H1 (cell line): ENCODE results near the gene MILR1. TPM values are rescaled to one million over a fixed set of nuclear protein-coding genes. Genes with fewer than 3 reads are reported as not detected.

Experiments
- CTCF ChIA-PET: fragments of 300-600 bp; sonication (Branson Sonifier 250); formaldehyde crosslinking; loops from one replicate; lab custom pipeline; 2021; ENCODE audit not compliant: partially characterized antibody; lab: Charles Lee
- POLR2A ChIA-PET: fragments of 300-600 bp; sonication (Branson Sonifier 250); formaldehyde crosslinking; loops from one replicate; lab custom pipeline; 2021; ENCODE audit warnings: inconsistent platforms; ENCODE audit not compliant: partially characterized antibody; lab: Charles Lee
- DNase-seq, 2 experiments: peaks; one replicate each; pipeline versions ENCODE4 v3.0.0 to v3.0.0-alpha.2; 2010 to 2022; ENCODE audit warnings: low spot score in 2 of 2, low read depth in 1 of 2, mixed read lengths in 1 of 2
- FAIRE-seq: peaks from 2 replicates; lab custom pipeline; 2011; peaks lifted over from hg19 to GRCh38; lab: Jason Lieb, UNC
- H2AFZ ChIP-seq: 2 replicates; pipeline ENCODE4 v1.8.1; 2012; ENCODE audit warnings: low read length, inconsistent platforms
- H2AK5ac ChIP-seq: 2 replicates; pipeline ENCODE4 v1.6.1; 2013; ENCODE audit warnings: low read depth, low read length
- H2BK120ac ChIP-seq: replicated peaks from 2 replicates; pipeline ENCODE3; 2013; ENCODE audit warnings: low read depth, low read length, inconsistent platforms
- H2BK12ac ChIP-seq: 2 replicates; pipeline ENCODE4 v1.6.1; 2013; ENCODE audit warnings: low read depth, low read length
- H2BK15ac ChIP-seq: 2 replicates; pipeline ENCODE4 v1.6.1; 2013; ENCODE audit warnings: low read length
- H2BK20ac ChIP-seq: 2 replicates; pipeline ENCODE4 v1.6.1; 2013; ENCODE audit warnings: low read length
- H2BK5ac ChIP-seq: 2 replicates; pipeline ENCODE4 v1.6.1; 2013; ENCODE audit warnings: low read depth, low read length
- H3K14ac ChIP-seq: 2 replicates; pipeline ENCODE4 v1.6.1; 2013; ENCODE audit warnings: inconsistent platforms; ENCODE audit not compliant: insufficient read length
- H3K18ac ChIP-seq: 2 replicates; pipeline ENCODE4 v1.6.1; 2013; ENCODE audit warnings: low read length; ENCODE audit errors: extremely low read depth
- H3K23ac ChIP-seq: 2 replicates; pipeline ENCODE4 v1.6.1; 2013; ENCODE audit warnings: inconsistent platforms; ENCODE audit not compliant: insufficient read length
- H3K23me2 ChIP-seq: 2 replicates; pipeline ENCODE4 v1.6.1; 2013; ENCODE audit warnings: low read depth, low read length
- H3K27ac ChIP-seq: 2 replicates; pipeline ENCODE4 v1.6.1; 2011; ENCODE audit warnings: low read depth, low read length, inconsistent platforms
- H3K27me3 ChIP-seq, 4 experiments: replicated peaks in 1 of 4; 1 replicate in 1 of 4; 2 replicates in 3 of 4; pipeline versions ENCODE4 v1.6.1 to v1.8.1; 2011 to 2013; ENCODE audit warnings: low read length in 3 of 4, mild to moderate bottlenecking in 3 of 4, inconsistent platforms in 2 of 4, mixed read lengths in 2 of 4, moderate library complexity in 1 of 4; ENCODE audit not compliant: control insufficient read depth in 3 of 4, insufficient read depth in 3 of 4; ENCODE audit errors: extremely low read depth in 1 of 4
- H3K36me3 ChIP-seq, 4 experiments: 2 replicates each; pipeline versions ENCODE4 v1.6.1 to v1.8.1; 2011 to 2013; ENCODE audit warnings: mild to moderate bottlenecking in 4 of 4, low read length in 3 of 4, moderate library complexity in 2 of 4, control low read depth in 1 of 4, inconsistent platforms in 1 of 4; ENCODE audit not compliant: insufficient read depth in 4 of 4, control insufficient read depth in 2 of 4
- H3K4ac ChIP-seq: replicated peaks from 2 replicates; pipeline ENCODE3; 2013; ENCODE audit warnings: low read length, low read depth, mixed read lengths, inconsistent platforms; ENCODE audit not compliant: insufficient read length
- H3K4me1 ChIP-seq, 4 experiments: replicated peaks in 1 of 4; 1 replicate in 1 of 4; 2 replicates in 3 of 4; pipeline versions ENCODE4 v1.6.1 to v1.8.1; 2011 to 2013; ENCODE audit warnings: low read length in 3 of 4, inconsistent platforms in 2 of 4, mixed read lengths in 1 of 4; ENCODE audit not compliant: insufficient read depth in 4 of 4, control insufficient read depth in 3 of 4
- H3K4me2 ChIP-seq, 2 experiments: 2 replicates each; pipeline versions ENCODE4 v1.6.1 to v1.8.1; 2011 to 2013; ENCODE audit warnings: low read depth in 2 of 2, low read length in 2 of 2, control low read depth in 1 of 2, inconsistent platforms in 1 of 2, mild to moderate bottlenecking in 1 of 2; ENCODE audit not compliant: insufficient read depth in 1 of 2
- H3K4me3 ChIP-seq, 4 experiments: fragments of 200-600, 300-600 bp in 1 of 4; sonication (generic), shearing (Covaris generic), sonication (Bioruptor Twin) in 1 of 4; 2 replicates each; pipeline versions ENCODE4 v1.5.1 to v1.8.1; 2011 to 2016; ENCODE audit warnings: low read length in 4 of 4, low read depth in 3 of 4, control low read depth in 2 of 4, inconsistent platforms in 2 of 4, mild to moderate bottlenecking in 2 of 4, mixed read lengths in 1 of 4, moderate library complexity in 1 of 4; ENCODE audit not compliant: insufficient read depth in 2 of 4; ENCODE audit errors: extremely low read depth in 1 of 4
- H3K56ac ChIP-seq: replicated peaks from 2 replicates; pipeline ENCODE3; 2013; ENCODE audit warnings: low read depth, mild to moderate bottlenecking, mixed read lengths, low read length, inconsistent platforms; ENCODE audit not compliant: insufficient read length
- H3K79me1 ChIP-seq: 2 replicates; pipeline ENCODE4 v1.6.1; 2013; ENCODE audit warnings: low read depth, low read length, control low read depth
- H3K79me2 ChIP-seq, 2 experiments: 2 replicates each; pipeline versions ENCODE4 v1.6.1 to v1.8.1; 2012 to 2013; ENCODE audit warnings: low read length in 2 of 2, mild to moderate bottlenecking in 2 of 2, inconsistent platforms in 1 of 2; ENCODE audit not compliant: insufficient read depth in 2 of 2, control insufficient read depth in 1 of 2
- H3K9ac ChIP-seq, 4 experiments: replicated peaks in 1 of 4; 1 replicate in 1 of 4; 2 replicates in 3 of 4; pipeline versions ENCODE4 v1.6.1 to v1.8.1; 2011 to 2013; ENCODE audit warnings: low read depth in 3 of 4, low read length in 3 of 4, control low read depth in 2 of 4, mild to moderate bottlenecking in 2 of 4, moderate library complexity in 2 of 4, inconsistent platforms in 1 of 4; ENCODE audit errors: extremely low read depth in 1 of 4
- H3K9me3 ChIP-seq, 2 experiments: 2 replicates each; pipeline versions ENCODE4 v1.6.1 to v1.8.1; 2012 to 2013; ENCODE audit warnings: mild to moderate bottlenecking in 2 of 2, moderate library complexity in 2 of 2, control low read depth in 1 of 2, inconsistent platforms in 1 of 2, low read depth in 1 of 2, low read length in 1 of 2, mixed read lengths in 1 of 2; ENCODE audit not compliant: insufficient read depth in 2 of 2
- H4K20me1 ChIP-seq, 2 experiments: replicated peaks in 1 of 2; 2 replicates each; pipeline versions ENCODE3 to v1.8.1; 2011 to 2013; ENCODE audit warnings: inconsistent platforms in 2 of 2, low read length in 2 of 2, mild to moderate bottlenecking in 1 of 2; ENCODE audit not compliant: insufficient read depth in 2 of 2, control insufficient read depth in 1 of 2
- H4K5ac ChIP-seq: 2 replicates; pipeline ENCODE4 v1.6.1; 2013; ENCODE audit warnings: low read length, low read depth, mixed read lengths, inconsistent platforms; ENCODE audit not compliant: insufficient read length
- H4K8ac ChIP-seq: 2 replicates; pipeline ENCODE4 v1.8.0; 2013; ENCODE audit warnings: mild to moderate bottlenecking, moderate library complexity, low read length, inconsistent platforms; ENCODE audit not compliant: insufficient read depth; ENCODE audit errors: extremely low read depth
- H4K91ac ChIP-seq: replicated peaks from 2 replicates; pipeline ENCODE3; 2013; ENCODE audit warnings: low read length, mixed read lengths, inconsistent platforms; ENCODE audit not compliant: insufficient read length
- CREB1 ChIP-seq: IDR thresholded peaks from 2 replicates; pipeline ENCODE4 v1.6.1; 2012; ENCODE audit warnings: inconsistent platforms
- EGR1 ChIP-seq: IDR thresholded peaks from 2 replicates; pipeline ENCODE4 v1.6.1; 2011; ENCODE audit warnings: low read depth, low read length, borderline replicate concordance
- WGBS, 2 experiments: shearing (Covaris generic) in 1 of 2; methylation state at CpG; one replicate each; pipeline versions ENCODE4 v1.1.6 to v1.1.7; 2013 to 2015; ENCODE audit warnings: low lambda C conversion rate in 2 of 2, mixed read lengths in 2 of 2, inconsistent platforms in 1 of 2, low coverage in 1 of 2, missing lambda C conversion rate in 1 of 2; ENCODE audit not compliant: insufficient replicate concordance in 2 of 2, insufficient coverage in 1 of 2, insufficient read length in 1 of 2; ENCODE audit errors: extremely low coverage in 1 of 2, missing lambda C conversion rate in 1 of 2; 5-methylcytosine and 5-hydroxymethylcytosine counted together
- polyA plus RNA-seq, 7 experiments: library from polyadenylated mRNA; depleted of rRNA in 3 of 7; stranded (reverse) in 5 of 7; unstranded in 2 of 7; fragments of >200 nt in 5 of 7; fragments of 200-250 nt in 2 of 7; gene quantifications; 1 replicate in 5 of 7; 2 replicates in 1 of 7; 4 replicates in 1 of 7; pipeline versions ENCODE4 v1.2.1 to v1.2.3, GENCODE V29; 2011 to 2013; ENCODE audit warnings: missing spikeins in 2 of 7, mixed read lengths in 2 of 7
- total RNA-seq: library from RNA; stranded (reverse); fragmentation: NEBNext Ultra II Directional; extraction: Animal tissue kit (Norgen Biotek cat#: 25700); gene quantifications from 2 replicates; pipeline ENCODE4 v1.2.1, GENCODE V29; 2021

Gene MILR1
- total and polyA plus RNA-seq, 2 of the 8 experiments (the other 6 are each of a cell fraction or from before 2014, with no cell fraction given): not detected

DNA sequence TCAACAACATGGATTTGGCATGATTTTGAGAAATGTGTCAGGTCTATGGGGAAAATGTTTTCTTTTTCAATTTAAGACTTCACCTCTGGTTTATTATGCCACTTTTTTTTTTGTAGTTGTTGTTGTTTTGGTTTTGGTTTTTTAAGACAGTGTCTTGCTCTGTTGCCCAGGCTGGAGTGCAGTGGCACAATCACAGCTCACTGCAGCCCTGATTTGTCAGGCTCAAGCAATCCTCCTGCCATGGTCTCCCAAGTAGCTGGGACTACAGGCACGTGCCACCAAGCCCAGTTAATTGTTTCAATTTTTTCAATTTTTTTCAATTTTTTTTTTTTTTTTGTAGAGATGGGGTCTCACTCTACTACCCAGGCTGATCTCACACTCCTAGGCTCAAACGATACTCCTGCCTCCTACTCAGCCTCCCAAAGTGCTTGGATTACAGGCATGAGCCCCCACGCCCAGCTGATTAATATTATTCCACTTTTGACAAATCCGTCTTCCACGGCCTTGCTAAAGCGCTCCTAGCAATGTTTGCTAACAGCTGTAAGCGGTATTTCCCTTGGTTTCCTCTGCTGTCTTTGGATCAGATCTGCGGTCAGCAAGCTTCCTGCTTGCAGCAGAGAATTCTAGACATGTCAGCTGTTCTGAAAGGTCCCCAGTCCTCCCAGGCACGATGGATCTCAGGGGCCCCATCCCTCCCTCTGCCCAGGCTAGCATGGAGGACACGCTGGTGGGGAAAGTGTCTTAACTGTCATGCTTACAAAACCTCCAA, 7.0 kb upstream of the MILR1 start:
- Histone ChIP-seq H4K91ac (no peak overlapping the region), H3K23ac (no peak overlapping the region), H3K14ac (no peak overlapping the region), H3K9ac (no peak overlapping the region), H3K4me3 (no peak overlapping the region), H3K9me3 (peaks cover 21 to 29% of the 10 kb centered on the region in 2 experiments), H2BK12ac (no peak overlapping the region), H4K5ac (no peak overlapping the region), H3K18ac (no peak overlapping the region), H3K27ac (no peak overlapping the region), H4K8ac (no peak overlapping the region; the same call in 1 of the 2 replicates), H2AFZ (no peak overlapping the region), H4K20me1 (no peaks in the 10 kb centered on the region), H3K79me2 (no peaks in the 10 kb centered on the region), H2BK20ac (no peak overlapping the region), H3K27me3 (no peaks in the 10 kb centered on the region), H3K4me2 (no peak overlapping the region), H2BK5ac (no peak overlapping the region), H3K4ac (no peak overlapping the region), H3K79me1 (no peaks in the 10 kb centered on the region), H2AK5ac (no peak overlapping the region), H3K23me2 (no peaks in the 10 kb centered on the region), H3K56ac (no peak overlapping the region), H2BK15ac (no peak overlapping the region), H3K36me3 (no peaks in the 10 kb centered on the region), H2BK120ac (no peak overlapping the region), H3K4me1 (no peaks in the 10 kb centered on the region)
- FAIRE-seq (no peak), DNase-seq (no peak)
- TF ChIP-seq CREB1: no peak
- no peak for TF ChIP-seq EGR1
- ChIA-PET POLR2A (interaction anchor here (1.0 kb wide), 1 partner anchor 63 kb away, joined by 3 read pairs; no protein-coding TSS in a partner anchor), CTCF (interaction anchor here (0.6 to 2.6 kb wide), 2 partner anchors 22 to 587 kb away, joined by 3 to 9 read pairs; no protein-coding TSS in a partner anchor)
- WGBS, 2 experiments: 89% methylated on average over 10 of the region's 10 CpGs; no CpG with 5 or more reads in 1 of the 2 experiments
